ENCODE measurements around the gene TMEM191C.

Gene TMEM191C

GRCh38 chr22:21444701-21445436 is 22.3 kb upstream of the TMEM191C start:
- TF ChIP-seq RARB (CRISPR knock-in tag; IDR thresholded peaks at IDR 0.05) (no peak), OSR1 (CRISPR knock-in tag; IDR thresholded peaks at IDR 0.05) (no peak), PPARA (CRISPR knock-in tag; IDR thresholded peaks at IDR 0.05; ENCODE audit: borderline replicate concordance) (no peak), BACH2 (CRISPR knock-in tag; IDR thresholded peaks at IDR 0.05; ENCODE audit: borderline replicate concordance) (no peak), ZNF70 (CRISPR knock-in tag; IDR thresholded peaks at IDR 0.05) (no peak), PATZ1 (CRISPR knock-in tag; IDR thresholded peaks at IDR 0.05; ENCODE audit: borderline replicate concordance) (no peak), GLIS3 (CRISPR knock-in tag; IDR thresholded peaks at IDR 0.05) (no peak), TOX (CRISPR knock-in tag; IDR thresholded peaks at IDR 0.05; ENCODE audit: borderline replicate concordance) (no peak), ZFP30 (CRISPR knock-in tag; IDR thresholded peaks at IDR 0.05) (no peak), ARNTL (CRISPR knock-in tag; IDR thresholded peaks at IDR 0.05; ENCODE audit: borderline replicate concordance, low read depth) (no peak), TCF4 (CRISPR knock-in tag; IDR thresholded peaks at IDR 0.05; ENCODE audit: borderline replicate concordance) (no peak), CSRNP3 (CRISPR knock-in tag; IDR thresholded peaks at IDR 0.05) (no peak), ZNF565 (CRISPR knock-in tag; conservative IDR thresholded peaks at IDR 0.05; ENCODE audit: low read depth) (no peak), CREB5 (CRISPR knock-in tag; IDR thresholded peaks at IDR 0.05; ENCODE audit: low read depth) (no peak), TSHZ2 (CRISPR knock-in tag; IDR thresholded peaks at IDR 0.05) (no peak), ZC3H10 (CRISPR knock-in tag; IDR thresholded peaks at IDR 0.05) (no peak), CSDC2 (CRISPR knock-in tag; IDR thresholded peaks at IDR 0.05) (no peak), SNAI2 (CRISPR knock-in tag; IDR thresholded peaks at IDR 0.05) (no peak), POU6F1 (CRISPR knock-in tag; IDR thresholded peaks at IDR 0.05; ENCODE audit: borderline replicate concordance, low read depth) (no peak), ISL1 (CRISPR knock-in tag; IDR thresholded peaks at IDR 0.05) (no peak)
- ATAC-seq: no peak

- ATAC-seq: no peak
- no peak for TF ChIP-seq CREB5 (CRISPR knock-in tag; IDR thresholded peaks at IDR 0.05; ENCODE audit: low read depth)
- no peak for TF ChIP-seq ZNF565 (CRISPR knock-in tag; conservative IDR thresholded peaks at IDR 0.05; ENCODE audit: low read depth)
- no peak for TF ChIP-seq GLIS3 (CRISPR knock-in tag; IDR thresholded peaks at IDR 0.05)
- no peak for TF ChIP-seq CSDC2 (CRISPR knock-in tag; IDR thresholded peaks at IDR 0.05)
- TF ChIP-seq ZFP30 (CRISPR knock-in tag; IDR thresholded peaks at IDR 0.05): no peak
- TF ChIP-seq ZNF70 (CRISPR knock-in tag; IDR thresholded peaks at IDR 0.05): no peak
- no peak for TF ChIP-seq TCF4 (CRISPR knock-in tag; IDR thresholded peaks at IDR 0.05; ENCODE audit: borderline replicate concordance)
- TF ChIP-seq BACH2 (CRISPR knock-in tag; IDR thresholded peaks at IDR 0.05; ENCODE audit: borderline replicate concordance): no peak
- no peak for TF ChIP-seq OSR1 (CRISPR knock-in tag; IDR thresholded peaks at IDR 0.05)
- TF ChIP-seq PPARA (CRISPR knock-in tag; IDR thresholded peaks at IDR 0.05; ENCODE audit: borderline replicate concordance): no peak
These were observed 21.6 kb upstream of the TMEM191C start for GRCh38 chr22:21445437-21446127.

Data from SK-N-SH treated with all-trans-retinoic acid at 6 μM for 48 hours (cell line).